GM23248 (cell line): ENCODE measurements around the gene SRCIN1. TPM values are rescaled to one million over a fixed set of nuclear protein-coding genes. Genes with fewer than 3 reads are reported as not detected.

Source experiments
- DNase-seq: peaks from one replicate; pipeline ENCODE4 v3.0.0-alpha.2; 2015
- H2AFZ ChIP-seq: fragments of 200-600 bp; sonication (generic); 2 replicates; pipeline ENCODE4 v1.6.1; 2016; ENCODE audit warnings: antibody characterized with exemption
- H3F3A ChIP-seq: fragments of 200-600 bp; sonication (generic); 2 replicates; pipeline ENCODE4 v1.6.1; 2016; ENCODE audit warnings: mild to moderate bottlenecking, antibody characterized with exemption, mixed run types; ENCODE audit not compliant: insufficient read depth
- H3K27ac ChIP-seq: fragments of 200-600 bp; sonication (generic); 2 replicates; pipeline ENCODE4 v1.5.1; 2016; ENCODE audit warnings: mild to moderate bottlenecking
- H3K27me3 ChIP-seq: fragments of 200-600 bp; sonication (generic); replicated peaks from 2 replicates; pipeline ENCODE4 v1.6.1; 2016; ENCODE audit warnings: mild to moderate bottlenecking; ENCODE audit not compliant: insufficient read depth
- H3K36me3 ChIP-seq: fragments of 200-600 bp; sonication (generic); 2 replicates; pipeline ENCODE4 v1.6.1; 2016; ENCODE audit warnings: low read depth, mild to moderate bottlenecking
- H3K4me1 ChIP-seq: fragments of 200-600 bp; sonication (generic); 2 replicates; pipeline ENCODE4 v1.6.1; 2016; ENCODE audit warnings: mild to moderate bottlenecking; ENCODE audit not compliant: insufficient read depth
- H3K4me2 ChIP-seq: fragments of 200-600 bp; sonication (generic); one replicate; pipeline ENCODE4 v1.6.1; 2016; ENCODE audit warnings: mild to moderate bottlenecking; ENCODE audit not compliant: unreplicated experiment
- H3K4me3 ChIP-seq: fragments of 200-600 bp; sonication (generic); 2 replicates; pipeline ENCODE4 v1.5.1; 2016; ENCODE audit warnings: mild to moderate bottlenecking
- H3K79me2 ChIP-seq: fragments of 200-600 bp; sonication (generic); 2 replicates; pipeline ENCODE4 v1.6.1; 2016; ENCODE audit warnings: mild to moderate bottlenecking; ENCODE audit not compliant: insufficient read depth
- H3K9ac ChIP-seq: fragments of 200-600 bp; sonication (generic); 2 replicates; pipeline ENCODE4 v1.6.1; 2016; ENCODE audit warnings: mild to moderate bottlenecking
- H3K9me2 ChIP-seq: fragments of 200-600 bp; sonication (generic); 2 replicates; pipeline ENCODE4 v1.6.1; 2016; ENCODE audit warnings: mixed run types, mild to moderate bottlenecking, moderate library complexity; ENCODE audit not compliant: insufficient read depth
- H3K9me3 ChIP-seq: fragments of 200-600 bp; sonication (generic); one replicate; pipeline ENCODE4 v1.6.1; 2017; ENCODE audit warnings: low read depth
- H4K20me1 ChIP-seq: fragments of 200-600 bp; sonication (generic); 2 replicates; pipeline ENCODE4 v1.6.0; 2016; ENCODE audit not compliant: insufficient read depth
- EZH2 ChIP-seq: fragments of 200-600 bp; sonication (generic); IDR thresholded peaks from 2 replicates; pipeline ENCODE4 v1.6.1; 2018; ENCODE audit warnings: antibody characterized with exemption, mild to moderate bottlenecking; ENCODE audit not compliant: insufficient read depth, poor library complexity, severe bottlenecking
- EZH2phosphoT487 ChIP-seq: fragments of 200-600 bp; sonication (generic); IDR thresholded peaks from 2 replicates; pipeline ENCODE4 v1.6.1; 2018; ENCODE audit warnings: antibody characterized with exemption, moderate library complexity, mild to moderate bottlenecking, low read depth; ENCODE audit not compliant: insufficient read depth
- WGBS, 2 experiments: methylation state at CpG; one replicate each; pipeline ENCODE4 v1.1.6; 2015 to 2017; ENCODE audit warnings: low lambda C conversion rate in 2 of 2, low coverage in 1 of 2; ENCODE audit errors: missing lambda C conversion rate in 2 of 2; 5-methylcytosine and 5-hydroxymethylcytosine counted together
- in situ Hi-C: fragments of 300-500 bp; cut with MboI; formaldehyde crosslinking; loops from 2 replicates; pipeline ENCODE4 v1.15.0; 2020
- polyA plus RNA-seq: library from polyadenylated mRNA; unstranded; fragments of >200 nt; fragmentation: Nextera tagmentation; extraction: Ambion mirVana; gene quantifications from 2 replicates; pipeline ENCODE4 v1.2.1, GENCODE V29; 2016
- total RNA-seq: library from RNA; depleted of rRNA; stranded (reverse); fragments of >200 nt; shearing (Covaris generic); gene quantifications from 2 replicates; pipeline ENCODE4 v1.2.3, GENCODE V29; 2014

SRCIN1 gene
- total and polyA plus RNA-seq, 2 experiments from 2014 or later, result not detected

DNA sequence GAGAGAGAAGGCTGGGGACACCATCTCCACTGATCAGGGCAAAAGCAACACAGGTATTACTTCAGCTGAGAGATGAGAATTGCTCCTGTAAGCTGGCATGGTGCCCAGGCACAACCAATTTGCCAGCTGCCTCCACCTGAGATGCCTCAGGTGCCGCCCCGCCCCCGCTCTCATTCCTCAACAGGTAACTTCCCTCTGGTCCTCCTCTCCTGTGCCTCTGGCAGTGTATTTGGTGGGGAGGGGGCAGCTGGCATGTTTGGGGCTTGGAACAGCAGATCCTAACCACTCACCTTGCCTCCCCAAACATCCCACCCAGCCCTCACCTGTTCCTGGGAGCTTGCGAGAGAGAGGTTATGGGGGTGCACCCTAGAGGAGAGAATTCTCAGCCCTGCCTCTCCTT lies 2.9 kb upstream of the SRCIN1 start:
- H3K9me3 ChIP-seq, result no peaks in the 10 kb centered on the region
- H3K9me2 ChIP-seq, result no peaks in the 10 kb centered on the region
- no peaks in the 10 kb centered on the region for H3K36me3 ChIP-seq
- H3K27ac ChIP-seq, result no peak overlapping the region
- H3K4me3 ChIP-seq, result no peak overlapping the region
- H4K20me1 ChIP-seq, result no peaks in the 10 kb centered on the region
- H3K79me2 ChIP-seq, result no peaks in the 10 kb centered on the region
- no peak for DNase-seq
- TF ChIP-seq EZH2, result no peak
- TF ChIP-seq EZH2phosphoT487, result no peak
- in situ Hi-C loops, result no loop called here
- no peak overlapping the region for H3K9ac ChIP-seq
- 85 to 86% methylated on average over 4 of the region's 4 CpGs for WGBS, 2 experiments
- H3K4me1 ChIP-seq, result no peaks in the 10 kb centered on the region
- H2AFZ ChIP-seq, result no peak overlapping the region
- no peaks in the 10 kb centered on the region for H3F3A ChIP-seq
- H3K27me3 ChIP-seq, result peaks cover 35% of the 10 kb centered on the region
- no peak overlapping the region for H3K4me2 ChIP-seq

DNA sequence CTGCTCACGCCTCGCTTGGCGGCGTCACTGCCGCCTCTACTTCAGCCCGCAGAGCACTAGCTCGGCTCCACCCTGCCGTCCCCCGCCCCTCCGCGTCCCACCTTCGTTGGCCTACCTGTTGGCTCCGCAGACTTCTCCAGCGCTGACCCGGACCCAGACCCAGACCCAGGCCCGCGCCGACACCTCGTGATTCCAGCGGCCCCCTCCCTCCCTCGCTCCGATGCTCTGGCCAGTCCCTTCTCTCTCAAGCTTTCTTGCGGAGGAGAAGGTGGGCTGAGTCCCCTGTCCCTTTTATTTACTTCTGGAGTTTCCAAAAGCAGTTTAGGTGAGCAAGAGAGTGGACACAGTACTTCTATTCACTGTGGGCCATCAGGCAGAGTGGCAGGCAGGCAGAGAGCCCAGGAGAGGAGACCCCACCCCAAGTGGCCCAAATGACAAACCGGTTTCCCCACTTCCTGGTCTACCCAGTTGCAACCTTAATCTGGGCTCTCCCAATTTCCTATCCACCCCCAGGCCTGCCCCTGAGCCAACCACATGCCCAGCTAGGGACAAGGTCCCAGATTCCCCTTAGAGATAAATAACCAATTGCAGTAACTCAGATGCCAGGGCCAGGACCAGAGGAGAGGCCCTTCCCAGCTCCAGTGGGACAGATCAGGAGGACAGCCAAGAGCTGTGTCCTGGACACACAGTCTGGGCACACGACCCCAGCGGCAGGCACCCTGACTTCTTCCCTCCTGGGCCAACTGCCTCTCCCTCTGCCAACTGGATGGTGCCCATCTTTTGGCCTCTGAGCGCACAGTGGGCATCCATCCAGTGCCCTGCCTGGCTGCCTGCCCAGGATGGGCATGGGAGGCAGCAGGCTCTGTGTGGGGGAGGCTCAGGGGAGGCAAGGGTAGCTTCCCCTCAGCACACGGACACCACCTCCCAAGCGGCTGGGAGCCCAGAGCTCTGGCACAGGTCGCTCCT lies 1.2 kb upstream of the SRCIN1 start:
- peaks cover 35% of the 10 kb centered on the region for H3K27me3 ChIP-seq
- no peak overlapping the region for H3K4me2 ChIP-seq
- 19% methylated on average over 27 to 29 of the region's 30 CpGs for whole genome bisulfite sequencing, 2 experiments

DNA sequence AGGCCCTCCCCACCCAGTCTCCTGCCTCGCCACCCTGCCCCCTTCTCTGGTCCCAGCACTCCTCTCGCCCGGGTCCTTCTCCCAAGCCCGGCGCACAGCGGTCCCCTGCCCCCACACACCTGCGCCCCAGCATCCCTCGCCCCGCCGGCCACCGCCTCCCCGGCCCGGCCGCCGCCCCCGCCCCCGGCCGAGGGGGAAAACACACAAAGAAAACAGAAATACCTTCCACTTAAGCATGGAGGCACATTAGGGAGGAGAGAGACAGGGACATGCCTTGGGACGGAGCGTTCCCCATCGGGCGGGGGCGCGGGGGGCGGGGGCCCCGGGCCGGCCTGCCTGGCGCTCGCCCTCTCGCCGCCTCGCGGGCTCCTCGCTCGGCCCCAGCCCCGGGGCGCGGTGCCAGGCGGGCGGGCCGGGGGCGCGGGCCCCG lies 326 bp downstream of the SRCIN1 start:
- H3K27me3 ChIP-seq, result peaks cover 31% of the 10 kb centered on the region

More for the DNA sequence above, 1.2 kb upstream of the SRCIN1 start:
- in situ Hi-C loops, result no loop called here
- no peaks in the 10 kb centered on the region for H3K4me1 ChIP-seq
- H3K9me2 ChIP-seq, result no peaks in the 10 kb centered on the region
- no peaks in the 10 kb centered on the region for H3K79me2 ChIP-seq
- H2AFZ ChIP-seq, result no peak overlapping the region
- no peak for DNase-seq
- H4K20me1 ChIP-seq, result no peaks in the 10 kb centered on the region
- no peaks in the 10 kb centered on the region for H3F3A ChIP-seq
- no peaks in the 10 kb centered on the region for H3K9me3 ChIP-seq
- no peak for TF ChIP-seq EZH2phosphoT487
- TF ChIP-seq EZH2, result no peak
- no peak overlapping the region for H3K4me3 ChIP-seq
- no peak overlapping the region for H3K27ac ChIP-seq
- H3K36me3 ChIP-seq, result no peaks in the 10 kb centered on the region
- H3K9ac ChIP-seq, result no peak overlapping the region

DNA sequence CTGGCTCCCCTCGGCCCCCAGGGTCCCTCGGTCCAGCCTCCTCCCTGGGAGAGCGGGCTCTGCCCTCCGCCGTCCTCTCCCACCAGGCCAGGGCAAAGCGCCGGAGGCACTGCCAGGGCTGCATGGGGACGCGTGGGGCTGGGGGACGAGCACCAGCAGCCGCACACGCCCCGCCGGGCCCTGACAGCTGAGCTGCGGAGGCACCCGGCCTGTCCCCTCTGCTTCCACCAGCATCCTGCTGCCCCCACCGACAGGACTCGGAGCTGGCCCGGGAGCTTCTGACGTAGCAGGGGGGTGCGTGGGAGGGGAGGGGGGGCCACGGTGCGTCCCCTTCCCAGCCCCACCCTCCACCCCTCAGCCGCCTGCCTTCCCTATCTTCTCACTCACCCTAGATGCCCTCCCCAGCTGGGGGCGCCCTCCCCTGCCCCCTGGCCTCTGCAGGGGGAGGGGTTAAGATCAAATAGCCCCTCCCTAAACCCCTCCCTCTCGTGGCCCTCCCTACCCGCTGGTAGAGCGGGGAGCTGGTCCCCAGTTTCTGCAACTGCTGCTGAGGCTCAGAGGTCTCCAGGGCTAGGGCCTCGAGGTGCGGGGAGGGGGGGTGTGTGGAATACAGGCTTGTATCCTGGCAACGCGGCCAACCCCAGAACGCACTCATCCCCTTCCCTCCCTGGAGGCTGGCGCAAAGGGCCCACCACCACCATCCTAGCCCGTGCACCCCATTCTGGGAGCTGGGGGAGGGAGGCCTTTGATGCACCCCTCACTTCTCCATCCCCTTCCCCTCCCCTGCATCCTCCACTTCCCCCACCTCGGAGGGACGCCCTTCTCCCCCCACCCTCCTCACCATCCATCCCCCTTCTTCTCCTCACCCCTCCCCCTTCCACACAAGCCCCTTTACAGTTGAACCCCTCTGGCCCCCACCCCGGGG lies 1.0 kb downstream of the SRCIN1 start:
- no peaks in the 10 kb centered on the region for H3F3A ChIP-seq
- no peaks in the 10 kb centered on the region for H4K20me1 ChIP-seq
- in situ Hi-C loops, result no loop called here
- H3K4me1 ChIP-seq, result no peaks in the 10 kb centered on the region
- WGBS, 2 experiments, result 13 to 16% methylated on average over 18 to 38 of the region's 38 CpGs
- no peak overlapping the region for H3K4me3 ChIP-seq
- H3K9me2 ChIP-seq, result no peaks in the 10 kb centered on the region
- no peak for TF ChIP-seq EZH2phosphoT487
- no peak for TF ChIP-seq EZH2
- DNase-seq, result peak; percentile 34
- peaks cover 31% of the 10 kb centered on the region for H3K27me3 ChIP-seq
- no peaks in the 10 kb centered on the region for H3K79me2 ChIP-seq
- no peak overlapping the region for H2AFZ ChIP-seq
- H3K36me3 ChIP-seq, result no peaks in the 10 kb centered on the region
- no peaks in the 10 kb centered on the region for H3K9me3 ChIP-seq
- no peak overlapping the region for H3K4me2 ChIP-seq
- no peak overlapping the region for H3K9ac ChIP-seq
- no peak overlapping the region for H3K27ac ChIP-seq

More for the DNA sequence above, 326 bp downstream of the SRCIN1 start:
- no peaks in the 10 kb centered on the region for H3K4me1 ChIP-seq
- no peak for DNase-seq
- no peaks in the 10 kb centered on the region for H3K36me3 ChIP-seq
- no peaks in the 10 kb centered on the region for H3F3A ChIP-seq
- 3 to 4% methylated on average over 9 to 40 of the region's 44 CpGs for WGBS, 2 experiments
- no peaks in the 10 kb centered on the region for H3K9me3 ChIP-seq
- no peak for TF ChIP-seq EZH2phosphoT487
- no peak for TF ChIP-seq EZH2
- no peak overlapping the region for H3K4me3 ChIP-seq
- H3K79me2 ChIP-seq, result no peaks in the 10 kb centered on the region
- H4K20me1 ChIP-seq, result no peaks in the 10 kb centered on the region
- H3K9ac ChIP-seq, result no peak overlapping the region
- H3K27ac ChIP-seq, result no peak overlapping the region
- no peak overlapping the region for H3K4me2 ChIP-seq
- no peaks in the 10 kb centered on the region for H3K9me2 ChIP-seq
- in situ Hi-C loops, result no loop called here
- no peak overlapping the region for H2AFZ ChIP-seq
